ENCODE measurements around the gene RPS6KA3. TPM values are rescaled to one million over a fixed set of nuclear protein-coding genes. Genes with fewer than 3 reads are reported as not detected.

Gene RPS6KA3
- polyA plus RNA-seq, 1 donor (not counting 4 experiments of a cell fraction or from before 2014, with no cell fraction given), result 32.1 TPM

DNA sequence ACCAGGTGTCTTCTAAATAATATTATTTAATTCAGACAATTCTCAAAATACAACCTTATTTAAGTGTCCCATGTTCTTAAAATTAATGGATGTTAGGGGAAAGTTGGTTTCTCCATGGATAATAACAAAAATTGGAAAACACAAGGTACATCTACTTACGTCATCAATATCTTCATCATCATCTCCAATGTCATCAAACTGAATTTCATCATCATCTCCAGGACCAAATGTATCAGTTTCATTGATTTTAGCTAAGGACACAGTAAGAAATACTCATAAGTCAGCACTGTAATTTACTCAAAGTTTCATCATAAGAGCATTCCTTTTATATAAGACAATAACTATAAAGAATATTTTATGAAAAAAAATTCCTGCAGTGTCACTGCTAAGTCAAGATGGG is 136.4 kb downstream of the RPS6KA3 start:
- Histone ChIP-seq H3K4me3 (ENCODE audit: control insufficient read depth in 2 of 3, extremely low read depth in 1 of 3, insufficient read depth in 2 of 3, low read depth in 1 of 3, low read length in 3 of 3) (no peak overlapping the region), H3K27me3 (ENCODE audit: control insufficient read depth, extremely low read depth, insufficient read depth, low read length) (no peaks in the 10 kb centered on the region), H3K9me3 (ENCODE audit: control insufficient read depth, low read depth, low read length) (no peaks in the 10 kb centered on the region), H3K4me2 (ENCODE audit: control insufficient read depth, extremely low read depth, insufficient read depth, low read depth, low read length) (no peak overlapping the region), H3K27ac (ENCODE audit: control insufficient read depth, insufficient read depth, low read length) (no peak overlapping the region), H3K9me1 (ENCODE audit: control insufficient read depth, extremely low read depth, insufficient read depth, low read length) (no peaks in the 10 kb centered on the region), H3K4me1 (ENCODE audit: control insufficient read depth, extremely low read depth, insufficient read depth, low read length) (peaks cover 4% of the 10 kb centered on the region), H2AFZ (ENCODE audit: control insufficient read depth, low read length) (no peak overlapping the region), H4K20me1 (ENCODE audit: control insufficient read depth, extremely low read depth, insufficient read depth, low read length) (peaks cover 2% of the 10 kb centered on the region), H3K79me2 (ENCODE audit: control insufficient read depth, insufficient read depth, low read length) (peaks cover 7% of the 10 kb centered on the region), H3K9ac (ENCODE audit: control insufficient read depth, extremely low read depth, insufficient read depth, low read length) (no peak overlapping the region), H3K36me3 (ENCODE audit: control insufficient read depth in 2 of 2, extremely low read depth in 1 of 2, insufficient read depth in 2 of 2, low read length in 2 of 2) (peaks cover 8 to 33% of the 10 kb centered on the region in 2 experiments)
- dilution Hi-C loops (cut with MboI; ENCODE audit: extremely low pct_ligation_motif_present, low sequenced_read_pairs), result no loop called here
- TF ChIP-seq EZH2 (IDR thresholded peaks at IDR 0.05; ENCODE audit: low read length) (no peak), CTCF (optimal IDR thresholded peaks at IDR 0.05 in 1 of 3, IDR thresholded peaks at IDR 0.05 in 1 of 3, conservative IDR thresholded peaks at IDR 0.05 in 1 of 3; ENCODE audit: extremely low read depth in 1 of 3, insufficient read depth in 2 of 3, low read length in 3 of 3) (no peak)
- FAIRE-seq (no peak), DNase-seq (ENCODE audit: low read depth, low spot score) (no peak)

- H3K27ac ChIP-seq (ENCODE audit: control insufficient read depth, insufficient read depth, low read length), result no peak overlapping the region
Measured at GRCh38 chrX:20129547-20129946, 137.2 kb downstream of the RPS6KA3 start.

More at GRCh38 chrX:20129547-20129946, 137.2 kb downstream of the RPS6KA3 start:
- no peak for FAIRE-seq
- dilution Hi-C loops (cut with MboI; ENCODE audit: extremely low pct_ligation_motif_present, low sequenced_read_pairs), result no loop called here
- H3K9me1 ChIP-seq (ENCODE audit: control insufficient read depth, extremely low read depth, insufficient read depth, low read length), result no peaks in the 10 kb centered on the region
- H3K4me2 ChIP-seq (ENCODE audit: control insufficient read depth, extremely low read depth, insufficient read depth, low read depth, low read length), result no peak overlapping the region
- H3K79me2 ChIP-seq (ENCODE audit: control insufficient read depth, insufficient read depth, low read length), result peaks cover 4% of the 10 kb centered on the region
- TF ChIP-seq EZH2 (IDR thresholded peaks at IDR 0.05; ENCODE audit: low read length) (no peak), CTCF (optimal IDR thresholded peaks at IDR 0.05 in 1 of 3, IDR thresholded peaks at IDR 0.05 in 1 of 3, conservative IDR thresholded peaks at IDR 0.05 in 1 of 3; ENCODE audit: extremely low read depth in 1 of 3, insufficient read depth in 2 of 3, low read length in 3 of 3) (no peak)
- H3K4me3 ChIP-seq (ENCODE audit: control insufficient read depth in 2 of 3, extremely low read depth in 1 of 3, insufficient read depth in 2 of 3, low read depth in 1 of 3, low read length in 3 of 3), result no peak overlapping the region
- no peak overlapping the region for H3K9ac ChIP-seq (ENCODE audit: control insufficient read depth, extremely low read depth, insufficient read depth, low read length)
- peaks cover 6 to 39% of the 10 kb centered on the region in 2 experiments for H3K36me3 ChIP-seq (ENCODE audit: control insufficient read depth in 2 of 2, extremely low read depth in 1 of 2, insufficient read depth in 2 of 2, low read length in 2 of 2)
- peaks cover 2% of the 10 kb centered on the region for H4K20me1 ChIP-seq (ENCODE audit: control insufficient read depth, extremely low read depth, insufficient read depth, low read length)
- DNase-seq (ENCODE audit: low read depth, low spot score), result no peak
- no peaks in the 10 kb centered on the region for H3K27me3 ChIP-seq (ENCODE audit: control insufficient read depth, extremely low read depth, insufficient read depth, low read length)
- H3K9me3 ChIP-seq (ENCODE audit: control insufficient read depth, low read depth, low read length), result no peaks in the 10 kb centered on the region
- H3K4me1 ChIP-seq (ENCODE audit: control insufficient read depth, extremely low read depth, insufficient read depth, low read length), result peaks cover 4% of the 10 kb centered on the region
- H2AFZ ChIP-seq (ENCODE audit: control insufficient read depth, low read length), result no peak overlapping the region

Data from keratinocyte (primary cell).